Measurements from ENCODE around the gene L3MBTL4. TPM values are rescaled to one million over a fixed set of nuclear protein-coding genes. Genes with fewer than 3 reads are reported as not detected.
"Not testable (repeated sequence)": the region's sequence is repeated elsewhere in the genome, so short reads cannot be mapped to it uniquely, and the experiment has no call there.

The L3MBTL4 gene
- total and polyA plus RNA-seq, 9 donors: 4.2 to 79.1 (median 23.7) TPM

- no peak for TF ChIP-seq CTCF (IDR thresholded peaks at IDR 0.05)
- TF ChIP-seq EP300 (IDR thresholded peaks at IDR 0.05): no peak
- no peak for TF ChIP-seq POLR2A (IDR thresholded peaks at IDR 0.05)
Observed at GRCh38 chr18:6056171-6056910, 358.4 kb downstream of the L3MBTL4 start.

DNA sequence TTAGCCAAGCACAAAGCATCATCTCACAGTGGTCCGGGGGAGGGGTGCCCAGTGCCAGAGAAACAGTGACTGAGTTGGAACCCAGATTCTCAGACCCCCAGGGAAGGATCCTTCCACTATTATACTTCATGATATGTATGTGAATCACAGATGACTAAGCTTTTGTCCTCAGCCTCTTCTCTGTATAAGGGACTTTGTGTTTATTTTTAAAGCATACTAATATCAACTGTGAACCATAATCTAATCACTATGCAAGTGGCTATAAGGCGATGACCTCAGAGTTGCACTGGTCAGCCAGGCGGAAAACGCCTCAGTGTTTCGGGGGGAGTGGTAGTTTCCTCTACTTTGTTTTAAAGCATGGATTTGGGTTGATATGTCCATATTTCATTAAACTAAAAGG is 359.0 kb downstream of the L3MBTL4 start:
- Histone ChIP-seq H3K27me3 (no peaks in the 10 kb centered on the region), H3K9me3 (no peaks in the 10 kb centered on the region), H3K36me3 (no peaks in the 10 kb centered on the region), H3K4me3 (no peak overlapping the region), H3K4me1 (ENCODE audit: insufficient read depth) (no peaks in the 10 kb centered on the region), H3K27ac (no peak overlapping the region)
- TF ChIP-seq POLR2A (IDR thresholded peaks at IDR 0.05): no peak
- TF ChIP-seq CTCF (IDR thresholded peaks at IDR 0.05): no peak
- TF ChIP-seq EP300 (IDR thresholded peaks at IDR 0.05): no peak
- no peak for DNase-seq
- intact Hi-C loops (cut with DNase I): no loop called here
- 83 to 85% (median 85%) methylated on average over 5 of the region's 5 CpGs for WGBS, 3 donors

More at GRCh38 chr18:6056171-6056910, 358.4 kb downstream of the L3MBTL4 start:
- no peaks in the 10 kb centered on the region for H3K27me3 ChIP-seq
- no peak overlapping the region for H3K4me3 ChIP-seq
- intact Hi-C loops (cut with DNase I): no loop called here
- no peak overlapping the region for H3K27ac ChIP-seq
- no peaks in the 10 kb centered on the region for H3K4me1 ChIP-seq (ENCODE audit: insufficient read depth)
- no peaks in the 10 kb centered on the region for H3K9me3 ChIP-seq
- WGBS, 3 donors: 85 to 90% (median 86%) methylated on average over 7 of the region's 7 CpGs
- no peaks in the 10 kb centered on the region for H3K36me3 ChIP-seq
- DNase-seq: no peak

DNA sequence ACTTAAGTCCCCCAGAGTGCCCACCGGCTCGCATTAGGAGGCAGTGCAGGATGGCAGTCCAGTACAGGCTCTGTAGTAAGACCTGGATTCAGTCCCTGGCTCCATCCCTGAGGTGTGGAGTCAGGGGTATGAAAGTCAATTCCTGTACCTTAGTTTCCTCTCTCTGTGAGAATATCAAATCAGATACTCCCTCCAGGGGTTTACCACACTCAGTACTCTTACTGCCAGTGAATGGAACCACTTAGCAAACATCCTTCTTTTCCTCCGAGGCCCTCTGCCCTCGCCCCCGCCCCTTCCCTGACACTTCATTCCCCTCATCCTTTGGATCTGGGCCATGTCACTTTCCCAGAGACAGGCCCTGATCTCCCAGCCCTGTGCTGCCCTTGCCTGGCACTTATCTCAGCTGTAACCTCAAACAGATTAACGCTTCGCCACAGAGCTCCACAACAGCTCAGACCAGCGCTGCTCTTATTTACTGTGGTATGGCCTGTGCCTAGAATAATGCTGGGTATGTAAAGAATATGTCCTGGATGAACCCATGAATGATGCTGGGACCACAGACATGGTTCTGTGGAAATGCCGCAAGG is 360.4 kb downstream of the L3MBTL4 start:
- Histone ChIP-seq H3K27me3 (no peaks in the 10 kb centered on the region), H3K9me3 (no peaks in the 10 kb centered on the region), H3K4me3 (no peak overlapping the region), H3K27ac (no peak overlapping the region), H3K4me1 (ENCODE audit: insufficient read depth) (no peaks in the 10 kb centered on the region), H3K36me3 (no peaks in the 10 kb centered on the region)
- intact Hi-C loops (cut with DNase I): no loop called here
- TF ChIP-seq EP300 (IDR thresholded peaks at IDR 0.05) (no peak), POLR2A (IDR thresholded peaks at IDR 0.05) (no peak), CTCF (IDR thresholded peaks at IDR 0.05) (no peak)
- WGBS, 3 donors: 83 to 88% (median 86%) methylated on average over 9 of the region's 9 CpGs
- no peak for DNase-seq

DNA sequence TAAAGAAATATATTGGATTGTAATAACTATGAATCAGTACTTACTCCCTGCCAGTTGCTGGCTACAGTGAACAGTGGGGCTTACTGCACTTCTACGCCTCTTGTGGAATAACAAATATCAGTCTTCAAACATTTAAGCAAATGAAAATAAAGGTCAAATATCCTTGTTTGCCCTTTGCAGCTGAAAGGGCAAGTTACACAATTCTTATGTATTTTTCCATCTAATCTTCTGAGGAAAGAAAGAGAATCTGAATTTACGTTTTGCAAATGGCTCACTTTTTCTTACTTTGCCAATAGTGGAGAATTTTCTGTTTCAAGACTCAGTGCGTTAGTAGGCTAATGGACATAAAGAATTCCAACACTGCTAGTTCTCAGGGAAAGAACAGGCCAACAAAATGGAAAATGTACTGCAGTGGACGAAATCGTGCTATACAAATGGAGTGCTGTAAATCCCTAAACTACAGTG is 362.2 kb downstream of the L3MBTL4 start:
- Histone ChIP-seq H3K9me3 (no peaks in the 10 kb centered on the region), H3K27me3 (no peaks in the 10 kb centered on the region), H3K36me3 (no peaks in the 10 kb centered on the region), H3K27ac (no peak overlapping the region), H3K4me3 (no peak overlapping the region), H3K4me1 (ENCODE audit: insufficient read depth) (no peaks in the 10 kb centered on the region)
- TF ChIP-seq EP300 (IDR thresholded peaks at IDR 0.05): no peak
- TF ChIP-seq POLR2A (IDR thresholded peaks at IDR 0.05): no peak
- TF ChIP-seq CTCF (IDR thresholded peaks at IDR 0.05): no peak
- WGBS, 3 donors: 89 to 92% (median 91%) methylated on average over 5 of the region's 5 CpGs
- intact Hi-C loops (cut with DNase I): no loop called here
- no peak for DNase-seq

GRCh38 chr18:6047596-6047995 is 367.1 kb downstream of the L3MBTL4 start:
- DNase-seq; H3K4me3 ChIP-seq; H3K36me3 ChIP-seq; H3K4me1 ChIP-seq (ENCODE audit: insufficient read depth); H3K27me3 ChIP-seq; intact Hi-C loops (cut with DNase I); H3K9me3 ChIP-seq; H3K27ac ChIP-seq: not testable (repeated sequence)
- 85 to 91% (median 90%) methylated on average over 2 of the region's 2 CpGs for WGBS, 3 donors
